Measurements from ENCODE around the gene GTPBP4. TPM values are rescaled to one million over a fixed set of nuclear protein-coding genes. Genes with fewer than 3 reads are reported as not detected.
A peak's percentile ranks its signal among the peaks of the same experiment; 100 is the strongest.

GTPBP4 gene
- total and polyA plus RNA-seq, 9 of the 15 experiments (the other 6 are each of a cell fraction or from before 2014, with no cell fraction given), result 79.0 to 155 (median 128) TPM

GRCh38 chr10:986137-986825, 2.0 kb upstream of the GTPBP4 start (continued):
- TF ChIP-seq ZZZ3 (IDR thresholded peaks at IDR 0.05), result no peak
- no peak for TF ChIP-seq BCOR (IDR thresholded peaks at IDR 0.05)
- TF ChIP-seq AFF4 (CRISPR knock-in tag; IDR thresholded peaks at IDR 0.05), result no peak
- peak; percentile 86 for TF ChIP-seq JUND (IDR thresholded peaks at IDR 0.05; ENCODE audit: borderline replicate concordance, low read depth, low read length)
- TF ChIP-seq JUND (tag; IDR thresholded peaks at IDR 0.05; ENCODE audit: borderline replicate concordance, low read depth, low read length), result peak; percentile 76; the same call in 1 of the 3 replicates
- peak; percentile 25; the same call in 1 of the 2 replicates for TF ChIP-seq MAFF (IDR thresholded peaks at IDR 0.05; ENCODE audit: low read length)
- TF ChIP-seq THRA (IDR thresholded peaks at IDR 0.05), result no peak
- TF ChIP-seq TRIM28 (IDR thresholded peaks at IDR 0.05), result 0 out of 2 replicates have a peak, but pooled peaks have one; percentile 18
- TF ChIP-seq, protein P1, sequence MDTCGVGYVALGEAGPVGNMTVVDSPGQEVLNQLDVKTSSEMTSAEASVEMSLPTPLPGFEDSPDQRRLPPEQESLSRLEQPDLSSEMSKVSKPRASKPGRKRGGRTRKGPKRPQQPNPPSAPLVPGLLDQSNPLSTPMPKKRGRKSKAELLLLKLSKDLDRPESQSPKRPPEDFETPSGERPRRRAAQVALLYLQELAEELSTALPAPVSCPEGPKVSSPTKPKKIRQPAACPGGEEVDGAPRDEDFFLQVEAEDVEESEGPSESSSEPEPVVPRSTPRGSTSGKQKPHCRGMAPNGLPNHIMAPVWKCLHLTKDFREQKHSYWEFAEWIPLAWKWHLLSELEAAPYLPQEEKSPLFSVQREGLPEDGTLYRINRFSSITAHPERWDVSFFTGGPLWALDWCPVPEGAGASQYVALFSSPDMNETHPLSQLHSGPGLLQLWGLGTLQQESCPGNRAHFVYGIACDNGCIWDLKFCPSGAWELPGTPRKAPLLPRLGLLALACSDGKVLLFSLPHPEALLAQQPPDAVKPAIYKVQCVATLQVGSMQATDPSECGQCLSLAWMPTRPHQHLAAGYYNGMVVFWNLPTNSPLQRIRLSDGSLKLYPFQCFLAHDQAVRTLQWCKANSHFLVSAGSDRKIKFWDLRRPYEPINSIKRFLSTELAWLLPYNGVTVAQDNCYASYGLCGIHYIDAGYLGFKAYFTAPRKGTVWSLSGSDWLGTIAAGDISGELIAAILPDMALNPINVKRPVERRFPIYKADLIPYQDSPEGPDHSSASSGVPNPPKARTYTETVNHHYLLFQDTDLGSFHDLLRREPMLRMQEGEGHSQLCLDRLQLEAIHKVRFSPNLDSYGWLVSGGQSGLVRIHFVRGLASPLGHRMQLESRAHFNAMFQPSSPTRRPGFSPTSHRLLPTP (IDR thresholded peaks at IDR 0.05; ENCODE audit: borderline replicate concordance, extremely low read depth, insufficient read length), result no peak
- no peak for TF ChIP-seq IRF2 (CRISPR knock-in tag; IDR thresholded peaks at IDR 0.05)
- TF ChIP-seq, protein P2, sequence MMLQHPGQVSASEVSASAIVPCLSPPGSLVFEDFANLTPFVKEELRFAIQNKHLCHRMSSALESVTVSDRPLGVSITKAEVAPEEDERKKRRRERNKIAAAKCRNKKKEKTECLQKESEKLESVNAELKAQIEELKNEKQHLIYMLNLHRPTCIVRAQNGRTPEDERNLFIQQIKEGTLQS (IDR thresholded peaks at IDR 0.05), result peak; percentile 86
- TF ChIP-seq, protein P2 (CRISPR knock-in tag; conservative IDR thresholded peaks at IDR 0.05), result no peak
- 0 out of 2 replicates have a peak, but pooled peaks have one; percentile 21 for TF ChIP-seq EP400 (IDR thresholded peaks at IDR 0.05)
- TF ChIP-seq ZNF583 (CRISPR knock-in tag; IDR thresholded peaks at IDR 0.05), result no peak
- TF ChIP-seq CCAR2 (IDR thresholded peaks at IDR 0.05; ENCODE audit: low read depth, low read length), result no peak
- peak; percentile 50; the same call in 1 of the 2 replicates for TF ChIP-seq C11orf30 (IDR thresholded peaks at IDR 0.05; ENCODE audit: low read depth)
- TF ChIP-seq FOXK2 (conservative IDR thresholded peaks at IDR 0.05 in 1 of 2, IDR thresholded peaks at IDR 0.05 in 1 of 2; ENCODE audit: low read depth in 2 of 2), result peak in 1 of 2 experiments; percentile 18; a peak in 1 of 4 replicates
- TF ChIP-seq KDM1A (IDR thresholded peaks at IDR 0.05), result peak; percentile 64 to 75
- TF ChIP-seq KAT2B (IDR thresholded peaks at IDR 0.05; ENCODE audit: low read depth, low read length), result no peak
- TF ChIP-seq HIVEP1 (CRISPR knock-in tag; IDR thresholded peaks at IDR 0.05), result no peak
- TF ChIP-seq XRCC3 (IDR thresholded peaks at IDR 0.05), result no peak

All from K562 (cell line).